Endothelial cell (in vitro differentiated cells): Measurements from ENCODE around the gene PTPRM. TPM values are rescaled to one million over a fixed set of nuclear protein-coding genes. Genes with fewer than 3 reads are reported as not detected.

Source experiments
- DNase-seq: peaks from one replicate; pipeline ENCODE4 v3.0.0; 2021; ENCODE audit warnings: low spot score
- H3K27ac Mint-ChIP-seq: one replicate; pipeline ENCODE4 v1.8.0; 2021; ENCODE audit warnings: mixed read lengths, inconsistent platforms; ENCODE audit not compliant: unreplicated experiment
- H3K27me3 Mint-ChIP-seq: one replicate; pipeline ENCODE4 v1.8.0; 2021; ENCODE audit warnings: mild to moderate bottlenecking, moderate library complexity, mixed read lengths, inconsistent platforms; ENCODE audit not compliant: unreplicated experiment
- H3K36me3 Mint-ChIP-seq: one replicate; pipeline ENCODE4 v1.8.0; 2021; ENCODE audit warnings: mild to moderate bottlenecking, low read depth, mixed read lengths, inconsistent platforms; ENCODE audit not compliant: unreplicated experiment
- H3K4me1 Mint-ChIP-seq: one replicate; pipeline ENCODE4 v1.8.0; 2021; ENCODE audit warnings: mild to moderate bottlenecking, mixed read lengths, inconsistent platforms; ENCODE audit not compliant: unreplicated experiment
- H3K4me3 Mint-ChIP-seq: one replicate; pipeline ENCODE4 v1.8.0; 2021; ENCODE audit warnings: mild to moderate bottlenecking, mixed read lengths, inconsistent platforms; ENCODE audit not compliant: unreplicated experiment
- H3K9me3 Mint-ChIP-seq: one replicate; pipeline ENCODE4 v1.8.0; 2021; ENCODE audit warnings: mixed read lengths, inconsistent platforms; ENCODE audit not compliant: unreplicated experiment
- total RNA-seq: library from RNA; stranded (reverse); fragmentation: NEBNext Ultra II Directional; extraction: Animal tissue kit (Norgen Biotek cat#: 25700); gene quantifications from one replicate; pipeline ENCODE4 v1.2.1, GENCODE V29; 2021; ENCODE audit not compliant: unreplicated experiment
- TF ChIP-seq, protein P1 (sequence below): fragments of 200-600 bp; sonication (generic); IDR thresholded peaks from one replicate; pipeline ENCODE4 v1.5.0; 2021; ENCODE audit warnings: antibody characterized with exemption; ENCODE audit not compliant: unreplicated experiment

The PTPRM gene
- total RNA-seq, 1 donor from 2014 or later: 284 TPM

DNA sequence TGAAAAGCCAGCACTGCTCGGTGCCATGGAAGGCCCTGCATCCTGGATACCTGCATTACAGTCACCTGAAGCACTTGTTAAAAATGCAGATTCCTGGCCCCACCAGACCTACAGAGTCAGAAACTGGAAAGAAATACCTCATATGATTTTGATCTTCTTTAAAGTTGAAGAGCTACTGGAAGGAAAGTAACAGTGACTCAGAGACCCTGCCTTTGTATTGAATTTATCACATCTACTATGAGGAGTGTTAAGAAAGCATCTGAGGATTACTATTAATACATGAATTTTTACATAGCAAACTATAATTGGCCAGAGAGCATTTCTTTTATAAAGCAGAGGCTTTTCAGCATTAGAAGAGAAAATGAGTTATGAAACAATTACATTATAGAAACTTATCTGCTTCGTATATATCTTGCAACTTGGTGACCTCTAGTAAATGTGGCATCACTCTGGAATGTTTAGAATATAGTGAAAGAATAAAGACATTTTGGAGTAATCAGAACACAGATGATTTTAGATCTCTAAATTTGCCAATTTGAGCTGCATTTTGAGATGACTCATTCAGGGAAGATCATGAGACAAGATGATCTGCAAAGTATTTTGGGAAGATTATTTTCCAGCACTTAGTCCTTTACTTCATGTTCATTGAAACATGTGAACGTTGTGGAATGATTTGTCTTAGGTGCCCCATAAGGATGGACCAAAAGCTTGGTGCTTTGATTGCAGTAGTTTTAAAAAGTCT is 12.2 kb downstream of the PTPRM start:
- H3K4me1 Mint-ChIP-seq: peaks cover 30% of the 10 kb centered on the region
- peaks cover 10% of the 10 kb centered on the region for H3K36me3 Mint-ChIP-seq
- TF ChIP-seq, protein P1, sequence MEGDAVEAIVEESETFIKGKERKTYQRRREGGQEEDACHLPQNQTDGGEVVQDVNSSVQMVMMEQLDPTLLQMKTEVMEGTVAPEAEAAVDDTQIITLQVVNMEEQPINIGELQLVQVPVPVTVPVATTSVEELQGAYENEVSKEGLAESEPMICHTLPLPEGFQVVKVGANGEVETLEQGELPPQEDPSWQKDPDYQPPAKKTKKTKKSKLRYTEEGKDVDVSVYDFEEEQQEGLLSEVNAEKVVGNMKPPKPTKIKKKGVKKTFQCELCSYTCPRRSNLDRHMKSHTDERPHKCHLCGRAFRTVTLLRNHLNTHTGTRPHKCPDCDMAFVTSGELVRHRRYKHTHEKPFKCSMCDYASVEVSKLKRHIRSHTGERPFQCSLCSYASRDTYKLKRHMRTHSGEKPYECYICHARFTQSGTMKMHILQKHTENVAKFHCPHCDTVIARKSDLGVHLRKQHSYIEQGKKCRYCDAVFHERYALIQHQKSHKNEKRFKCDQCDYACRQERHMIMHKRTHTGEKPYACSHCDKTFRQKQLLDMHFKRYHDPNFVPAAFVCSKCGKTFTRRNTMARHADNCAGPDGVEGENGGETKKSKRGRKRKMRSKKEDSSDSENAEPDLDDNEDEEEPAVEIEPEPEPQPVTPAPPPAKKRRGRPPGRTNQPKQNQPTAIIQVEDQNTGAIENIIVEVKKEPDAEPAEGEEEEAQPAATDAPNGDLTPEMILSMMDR: no peak
- no peak for DNase-seq
- no peak overlapping the region for H3K27ac Mint-ChIP-seq
- H3K9me3 Mint-ChIP-seq: no peaks in the 10 kb centered on the region
- peaks cover 2% of the 10 kb centered on the region for H3K27me3 Mint-ChIP-seq
- no peak overlapping the region for H3K4me3 Mint-ChIP-seq

- Mint-ChIP-seq H3K4me3 (no peak overlapping the region), H3K27ac (no peak overlapping the region), H3K9me3 (no peaks in the 10 kb centered on the region), H3K36me3 (peaks cover 10% of the 10 kb centered on the region), H3K4me1 (peaks cover 35% of the 10 kb centered on the region), H3K27me3 (peaks cover 2% of the 10 kb centered on the region)
- TF ChIP-seq, protein P1: no peak
- DNase-seq: no peak
Measured at GRCh38 chr18:7579918-7580542, 12.9 kb downstream of the PTPRM start.

DNA sequence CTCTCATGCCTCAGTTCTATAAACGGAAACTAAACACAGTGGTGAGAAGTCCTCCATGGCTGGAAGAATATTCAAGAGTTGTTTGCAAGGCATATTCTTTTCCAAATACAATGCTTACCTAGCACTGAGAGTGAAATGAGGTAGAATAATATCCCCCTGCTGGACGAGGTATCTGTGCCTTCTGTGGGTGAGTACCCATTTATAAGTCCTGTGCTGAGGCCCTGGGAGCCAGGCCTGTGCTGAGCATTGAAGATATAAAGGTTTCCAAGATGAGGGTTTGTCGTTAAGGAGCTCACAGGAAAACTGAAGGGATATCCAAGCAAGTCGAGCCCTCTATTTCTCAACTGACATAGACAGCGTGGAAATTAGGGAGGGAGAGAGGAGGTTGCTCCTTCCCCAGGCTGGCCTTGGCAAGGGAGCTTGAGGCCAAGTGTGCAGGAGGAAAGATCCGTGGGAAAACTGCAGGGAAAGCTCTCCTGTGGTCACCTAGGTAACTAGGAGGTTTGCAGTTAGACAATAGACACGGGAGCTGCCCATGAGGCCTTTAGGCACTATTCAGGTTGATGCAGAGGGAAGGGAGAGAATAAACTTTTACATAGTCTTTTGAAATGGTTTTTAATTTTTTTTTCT is 17.6 kb downstream of the PTPRM start:
- Mint-ChIP-seq H3K27ac (peak overlapping the region; percentile 53), H3K4me1 (peaks cover 24% of the 10 kb centered on the region), H3K36me3 (peaks cover 10% of the 10 kb centered on the region), H3K27me3 (no peaks in the 10 kb centered on the region), H3K4me3 (no peak overlapping the region), H3K9me3 (no peaks in the 10 kb centered on the region)
- no peak for DNase-seq
- TF ChIP-seq, protein P1: no peak

- peaks cover 10% of the 10 kb centered on the region for H3K36me3 Mint-ChIP-seq
- H3K4me3 Mint-ChIP-seq: no peak overlapping the region
- H3K27ac Mint-ChIP-seq: peak overlapping the region; percentile 53
- no peak for DNase-seq
- no peaks in the 10 kb centered on the region for H3K27me3 Mint-ChIP-seq
- H3K9me3 Mint-ChIP-seq: no peaks in the 10 kb centered on the region
- peaks cover 26% of the 10 kb centered on the region for H3K4me1 Mint-ChIP-seq
- TF ChIP-seq, protein P1: no peak
Measured at GRCh38 chr18:7585276-7585670, 18.2 kb downstream of the PTPRM start.

DNA sequence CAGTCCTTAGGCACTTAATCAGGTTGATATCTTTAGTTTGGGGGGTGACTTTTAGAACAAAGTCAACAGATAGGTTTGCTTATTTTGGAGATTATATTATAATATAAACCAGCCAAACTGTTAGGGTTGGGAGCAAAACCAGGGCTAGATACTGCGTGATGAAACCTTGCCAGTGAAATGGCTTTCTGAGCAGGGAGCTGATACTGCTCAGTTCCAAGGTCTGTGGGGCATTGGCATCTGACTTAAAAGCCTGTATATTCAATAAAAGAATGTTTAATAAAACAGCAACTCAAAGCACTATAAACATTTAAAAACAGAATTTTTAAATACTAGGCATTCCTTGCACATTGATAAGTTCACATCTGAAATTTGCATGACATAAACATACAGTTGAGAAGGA is 19.3 kb downstream of the PTPRM start:
- peaks cover 35% of the 10 kb centered on the region for H3K4me1 Mint-ChIP-seq
- H3K27ac Mint-ChIP-seq: no peak overlapping the region
- no peaks in the 10 kb centered on the region for H3K27me3 Mint-ChIP-seq
- DNase-seq: no peak
- no peaks in the 10 kb centered on the region for H3K9me3 Mint-ChIP-seq
- no peak overlapping the region for H3K4me3 Mint-ChIP-seq
- peaks cover 9% of the 10 kb centered on the region for H3K36me3 Mint-ChIP-seq
- TF ChIP-seq, protein P1: no peak
